ENCODE results near the gene CLINT1. TPM values are rescaled to one million over a fixed set of nuclear protein-coding genes. Genes with fewer than 3 reads are reported as not detected.

The CLINT1 gene
- total and polyA plus RNA-seq, 2 of the 4 experiments (the other 2 are of a cell fraction): 144 to 146 TPM

- H3K4me3 ChIP-seq (ENCODE audit: insufficient read depth, low read depth, low read length): no peak overlapping the region
- H2BK15ac ChIP-seq (ENCODE audit: low read depth, low read length): no peak overlapping the region
- no peak overlapping the region for H3K4ac ChIP-seq (ENCODE audit: low read depth, low read length)
- intact Hi-C loops (cut with micrococcal nuclease): loop anchor here (10.0 kb wide), 1 partner anchor 1277 kb away; no protein-coding TSS in a partner anchor
- no CpG with 5 or more reads among the region's 3 CpGs for WGBS, 2 experiments (ENCODE audit: extremely low coverage in 2 of 2, insufficient read length in 1 of 2)
- H2BK5ac ChIP-seq (ENCODE audit: low read depth, low read length, poor library complexity, severe bottlenecking): no peak overlapping the region
- peaks cover 12% of the 10 kb centered on the region for H3K9me1 ChIP-seq (ENCODE audit: insufficient read depth, low read length)
- TF ChIP-seq CHD1 (IDR thresholded peaks at IDR 0.05; ENCODE audit: low read depth, low read length): no peak
- TF ChIP-seq POLR2A (IDR thresholded peaks at IDR 0.05; ENCODE audit: low read depth, low read length): no peak
- TF ChIP-seq CTCF (conservative IDR thresholded peaks at IDR 0.05; ENCODE audit: low read depth, low read length): no peak
- TF ChIP-seq SMC3 (IDR thresholded peaks at IDR 0.05; ENCODE audit: low read depth, low read length): no peak
- no peak for TF ChIP-seq RFX5 (IDR thresholded peaks at IDR 0.05; ENCODE audit: low read depth, low read length)
- no peak for TF ChIP-seq ELK1 (IDR thresholded peaks at IDR 0.05; ENCODE audit: borderline replicate concordance, low read depth, low read length)
- no peak for TF ChIP-seq RAD21 (IDR thresholded peaks at IDR 0.05; ENCODE audit: low read length)
- TF ChIP-seq FOS (IDR thresholded peaks at IDR 0.05; ENCODE audit: low read depth, low read length): no peak
- no peak for TF ChIP-seq USF2 (IDR thresholded peaks at IDR 0.05; ENCODE audit: low read depth, low read length)
- no peak for TF ChIP-seq MAZ (IDR thresholded peaks at IDR 0.05; ENCODE audit: borderline replicate concordance, low read depth, low read length)
- no peak for TF ChIP-seq MAFK (IDR thresholded peaks at IDR 0.05; ENCODE audit: low read depth, low read length)
- TF ChIP-seq NFE2L2 (IDR thresholded peaks at IDR 0.05; ENCODE audit: low read depth, low read length): no peak
- no peak for TF ChIP-seq CEBPB (IDR thresholded peaks at IDR 0.05; ENCODE audit: low read depth, low read length)
- TF ChIP-seq MXI1 (IDR thresholded peaks at IDR 0.05; ENCODE audit: borderline replicate concordance, low read depth, low read length): no peak
- no peak for TF ChIP-seq BHLHE40 (IDR thresholded peaks at IDR 0.05; ENCODE audit: low read depth, low read length)
- no peak for TF ChIP-seq RCOR1 (IDR thresholded peaks at IDR 0.05; ENCODE audit: insufficient replicate concordance, low read length)
- H2AK9ac ChIP-seq (replicated peaks; ENCODE audit: low read depth, low read length, poor library complexity): no peak overlapping the region
- H3K4me2 ChIP-seq (ENCODE audit: low read depth, low read length): no peak overlapping the region; the same call in 1 of the 2 replicates
- dilution Hi-C loops (cut with HindIII; ENCODE audit: low sequenced_read_pairs, unreplicated experiment): no loop called here
- H3K9ac ChIP-seq (ENCODE audit: low read depth, low read length): no peak overlapping the region
- H2AK5ac ChIP-seq (ENCODE audit: low read depth, low read length): no peak overlapping the region
- no peak overlapping the region for H4K91ac ChIP-seq (ENCODE audit: insufficient read depth, low read depth, low read length)
- ChIA-PET CTCF (no interaction called here), POLR2A (ENCODE audit: unreplicated experiment) (no interaction called here)
- H3K18ac ChIP-seq (ENCODE audit: low read depth, low read length): no peak overlapping the region
- H3K4me1 ChIP-seq (ENCODE audit: control insufficient read depth, insufficient read depth, low read length): peaks cover 11% of the 10 kb centered on the region
- H3K27me3 ChIP-seq (ENCODE audit: control insufficient read depth, insufficient read depth, low read length): no peaks in the 10 kb centered on the region
- peaks cover 19 to 47% of the 10 kb centered on the region in 2 experiments for H3K79me1 ChIP-seq (ENCODE audit: low read depth in 1 of 2, low read length in 2 of 2)
- no peak overlapping the region for H3K56ac ChIP-seq (ENCODE audit: extremely low read depth, insufficient read depth, low read length)
- no peak overlapping the region for H2BK120ac ChIP-seq (ENCODE audit: low read depth, low read length)
- DNase-seq (peak; percentile 49), ATAC-seq (ENCODE audit: low read depth) (no peak)
- no peak overlapping the region for H2AFZ ChIP-seq (replicated peaks; ENCODE audit: low read length, poor library complexity)
- no peak overlapping the region for H3K14ac ChIP-seq (replicated peaks; ENCODE audit: low read depth, low read length)
- H3K36me3 ChIP-seq (ENCODE audit: control insufficient read depth, insufficient read depth, low read length): peaks cover 5% of the 10 kb centered on the region; the same call in 1 of the 2 replicates
- in situ Hi-C loops (cut with MboI; ENCODE audit: low sequenced_read_pairs): no loop called here
- no peak overlapping the region for H4K5ac ChIP-seq (ENCODE audit: low read depth, low read length)
- H2BK20ac ChIP-seq (ENCODE audit: low read depth, low read length): no peak overlapping the region
- H3K27ac ChIP-seq (ENCODE audit: insufficient read depth, low read length): no peak overlapping the region
- no peak overlapping the region for H3K23ac ChIP-seq (ENCODE audit: low read depth, low read length)
- no TSS peak for BruUV-seq (replicated peaks)
- H4K20me1 ChIP-seq (ENCODE audit: insufficient read depth, low read length): peaks cover 48% of the 10 kb centered on the region
- no peak overlapping the region for H4K8ac ChIP-seq (ENCODE audit: low read depth in 2 of 2, low read length in 2 of 2)
- H3K9me3 ChIP-seq (ENCODE audit: control insufficient read depth, insufficient read depth, low read length): no peaks in the 10 kb centered on the region
Observed at GRCh38 chr5:157827423-157827822, 31.5 kb downstream of the CLINT1 start.

All from IMR-90 (cell line).